ENCODE data around the gene RNF19B.

GRCh38 chr1:32887623-32888022 lies 77.0 kb downstream of the RNF19B start:
- TF ChIP-seq, protein P1, sequence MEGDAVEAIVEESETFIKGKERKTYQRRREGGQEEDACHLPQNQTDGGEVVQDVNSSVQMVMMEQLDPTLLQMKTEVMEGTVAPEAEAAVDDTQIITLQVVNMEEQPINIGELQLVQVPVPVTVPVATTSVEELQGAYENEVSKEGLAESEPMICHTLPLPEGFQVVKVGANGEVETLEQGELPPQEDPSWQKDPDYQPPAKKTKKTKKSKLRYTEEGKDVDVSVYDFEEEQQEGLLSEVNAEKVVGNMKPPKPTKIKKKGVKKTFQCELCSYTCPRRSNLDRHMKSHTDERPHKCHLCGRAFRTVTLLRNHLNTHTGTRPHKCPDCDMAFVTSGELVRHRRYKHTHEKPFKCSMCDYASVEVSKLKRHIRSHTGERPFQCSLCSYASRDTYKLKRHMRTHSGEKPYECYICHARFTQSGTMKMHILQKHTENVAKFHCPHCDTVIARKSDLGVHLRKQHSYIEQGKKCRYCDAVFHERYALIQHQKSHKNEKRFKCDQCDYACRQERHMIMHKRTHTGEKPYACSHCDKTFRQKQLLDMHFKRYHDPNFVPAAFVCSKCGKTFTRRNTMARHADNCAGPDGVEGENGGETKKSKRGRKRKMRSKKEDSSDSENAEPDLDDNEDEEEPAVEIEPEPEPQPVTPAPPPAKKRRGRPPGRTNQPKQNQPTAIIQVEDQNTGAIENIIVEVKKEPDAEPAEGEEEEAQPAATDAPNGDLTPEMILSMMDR (conservative IDR thresholded peaks at IDR 0.05) = no peak
- no peak for TF ChIP-seq ZFX (IDR thresholded peaks at IDR 0.05)

Data from C4-2B (cell line).